Measurements from ENCODE around the gene IFT122.

The IFT122 gene

GRCh38 chr3:129558772-129559564 lies 118.9 kb downstream of the IFT122 start:
- DNase-seq: no peak
- Histone ChIP-seq H3K27me3 (replicated peaks) (no peaks in the 10 kb centered on the region), H3K4me3 (ENCODE audit: low read depth, low read length) (no peak overlapping the region), H3K27ac (no peak overlapping the region), H3K36me3 (replicated peaks) (peaks cover 46% of the 10 kb centered on the region)
- in situ Hi-C loops (cut with HindIII; ENCODE audit: low pct_ligation_motif_present, low sequenced_read_pairs): no loop called here
- TF ChIP-seq CTCF (IDR thresholded peaks at IDR 0.05; ENCODE audit: low read depth, low read length, missing control alignments): no peak

GRCh38 chr3:129559565-129560079 lies 119.6 kb downstream of the IFT122 start:
- H3K27me3 ChIP-seq (replicated peaks): no peaks in the 10 kb centered on the region
- in situ Hi-C loops (cut with HindIII; ENCODE audit: low pct_ligation_motif_present, low sequenced_read_pairs): no loop called here
- no peak overlapping the region for H3K27ac ChIP-seq
- no peak for TF ChIP-seq CTCF (IDR thresholded peaks at IDR 0.05; ENCODE audit: low read depth, low read length, missing control alignments)
- H3K36me3 ChIP-seq (replicated peaks): peaks cover 46% of the 10 kb centered on the region
- no peak for DNase-seq
- H3K4me3 ChIP-seq (ENCODE audit: low read depth, low read length): no peak overlapping the region

- Histone ChIP-seq H3K36me3 (replicated peaks) (peaks cover 53% of the 10 kb centered on the region), H3K4me3 (ENCODE audit: low read depth, low read length) (no peak overlapping the region), H3K27ac (no peak overlapping the region), H3K27me3 (replicated peaks) (no peaks in the 10 kb centered on the region)
- in situ Hi-C loops (cut with HindIII; ENCODE audit: low pct_ligation_motif_present, low sequenced_read_pairs): no loop called here
- TF ChIP-seq CTCF (IDR thresholded peaks at IDR 0.05; ENCODE audit: low read depth, low read length, missing control alignments): no peak
- DNase-seq: no peak
Measured at GRCh38 chr3:129560269-129560787, 120.3 kb downstream of the IFT122 start.

GRCh38 chr3:129560911-129561594 lies 121.0 kb downstream of the IFT122 start:
- Histone ChIP-seq H3K27me3 (replicated peaks) (no peaks in the 10 kb centered on the region), H3K36me3 (replicated peaks) (peaks cover 57% of the 10 kb centered on the region), H3K27ac (peak overlapping the region; percentile 6), H3K4me3 (ENCODE audit: low read depth, low read length) (no peak overlapping the region)
- no peak for TF ChIP-seq CTCF (IDR thresholded peaks at IDR 0.05; ENCODE audit: low read depth, low read length, missing control alignments)
- in situ Hi-C loops (cut with HindIII; ENCODE audit: low pct_ligation_motif_present, low sequenced_read_pairs): no loop called here
- peak; percentile 32 for DNase-seq

- H3K27ac ChIP-seq: no peak overlapping the region
- H3K27me3 ChIP-seq (replicated peaks): no peaks in the 10 kb centered on the region
- no peak overlapping the region for H3K4me3 ChIP-seq (ENCODE audit: low read depth, low read length)
- peaks cover 60% of the 10 kb centered on the region for H3K36me3 ChIP-seq (replicated peaks)
- in situ Hi-C loops (cut with HindIII; ENCODE audit: low pct_ligation_motif_present, low sequenced_read_pairs): no loop called here
- no peak for TF ChIP-seq CTCF (IDR thresholded peaks at IDR 0.05; ENCODE audit: low read depth, low read length, missing control alignments)
- DNase-seq: no peak
Measured at GRCh38 chr3:129561619-129562248, 121.7 kb downstream of the IFT122 start.

All from brain microvascular endothelial cell (primary cell).